Skeletal muscle satellite cell (primary cell): ENCODE measurements around the gene ARHGAP40.

Source experiments
- H3K27me3 ChIP-seq: 2 replicates; pipeline ENCODE4 v1.7.0; 2013; ENCODE audit warnings: low read length; ENCODE audit not compliant: control insufficient read depth, insufficient read depth
- H3K36me3 ChIP-seq: 2 replicates; pipeline ENCODE4 v1.7.0; 2013; ENCODE audit warnings: mild to moderate bottlenecking, control low read depth, low read length; ENCODE audit not compliant: insufficient read depth
- H3K4me1 ChIP-seq: 2 replicates; pipeline ENCODE4 v1.7.0; 2013; ENCODE audit warnings: low read length; ENCODE audit not compliant: control insufficient read depth, insufficient read depth
- H3K4me2 ChIP-seq: 2 replicates; pipeline ENCODE4 v1.7.0; 2013; ENCODE audit warnings: mild to moderate bottlenecking, low read length
- H3K4me3 ChIP-seq: 2 replicates; pipeline ENCODE4 v1.7.0; 2013; ENCODE audit warnings: low read length
- H3K9ac ChIP-seq: 2 replicates; pipeline ENCODE4 v1.7.0; 2013; ENCODE audit warnings: mild to moderate bottlenecking, low read depth, low read length, moderate library complexity
- H3K9me3 ChIP-seq: replicated peaks from 2 replicates; pipeline ENCODE4 v1.7.0; 2013; ENCODE audit warnings: mild to moderate bottlenecking, control low read depth, low read length

Gene ARHGAP40

GRCh38 chr20:38607351-38607750 is 5.7 kb downstream of the ARHGAP40 start:
- Histone ChIP-seq H3K27me3 (peaks cover 58% of the 10 kb centered on the region), H3K36me3 (no peaks in the 10 kb centered on the region), H3K4me3 (no peak overlapping the region), H3K9ac (no peak overlapping the region), H3K4me2 (no peak overlapping the region), H3K4me1 (no peaks in the 10 kb centered on the region), H3K9me3 (no peaks in the 10 kb centered on the region)

GRCh38 chr20:38608188-38608587 is 6.6 kb downstream of the ARHGAP40 start:
- no peaks in the 10 kb centered on the region for H3K9me3 ChIP-seq
- no peak overlapping the region for H3K4me2 ChIP-seq
- H3K27me3 ChIP-seq: peaks cover 60% of the 10 kb centered on the region
- H3K4me1 ChIP-seq: no peaks in the 10 kb centered on the region
- no peaks in the 10 kb centered on the region for H3K36me3 ChIP-seq
- H3K4me3 ChIP-seq: no peak overlapping the region
- no peak overlapping the region for H3K9ac ChIP-seq

- H3K4me2 ChIP-seq: no peak overlapping the region
- no peaks in the 10 kb centered on the region for H3K36me3 ChIP-seq
- no peaks in the 10 kb centered on the region for H3K9me3 ChIP-seq
- no peak overlapping the region for H3K4me3 ChIP-seq
- peaks cover 57% of the 10 kb centered on the region for H3K27me3 ChIP-seq
- no peak overlapping the region for H3K9ac ChIP-seq
- H3K4me1 ChIP-seq: no peaks in the 10 kb centered on the region
Observed at GRCh38 chr20:38609815-38610214, 8.2 kb downstream of the ARHGAP40 start.

GRCh38 chr20:38610521-38610920 is 8.9 kb downstream of the ARHGAP40 start:
- no peaks in the 10 kb centered on the region for H3K9me3 ChIP-seq
- H3K4me2 ChIP-seq: no peak overlapping the region
- no peaks in the 10 kb centered on the region for H3K36me3 ChIP-seq
- H3K27me3 ChIP-seq: peaks cover 53% of the 10 kb centered on the region
- H3K4me1 ChIP-seq: no peaks in the 10 kb centered on the region
- H3K4me3 ChIP-seq: no peak overlapping the region
- H3K9ac ChIP-seq: no peak overlapping the region

GRCh38 chr20:38612751-38613515 is 11.3 kb downstream of the ARHGAP40 start:
- Histone ChIP-seq H3K9ac (no peak overlapping the region), H3K27me3 (peaks cover 50% of the 10 kb centered on the region), H3K9me3 (no peaks in the 10 kb centered on the region), H3K4me3 (no peak overlapping the region), H3K36me3 (no peaks in the 10 kb centered on the region), H3K4me1 (no peaks in the 10 kb centered on the region), H3K4me2 (no peak overlapping the region)

- no peak overlapping the region for H3K9ac ChIP-seq
- no peak overlapping the region for H3K4me3 ChIP-seq
- H3K4me1 ChIP-seq: no peaks in the 10 kb centered on the region
- H3K36me3 ChIP-seq: no peaks in the 10 kb centered on the region
- peaks cover 58% of the 10 kb centered on the region for H3K27me3 ChIP-seq
- no peaks in the 10 kb centered on the region for H3K9me3 ChIP-seq
- H3K4me2 ChIP-seq: no peak overlapping the region
Observed at GRCh38 chr20:38615283-38615682, 13.7 kb downstream of the ARHGAP40 start.

GRCh38 chr20:38616457-38616856 is 14.8 kb downstream of the ARHGAP40 start:
- Histone ChIP-seq H3K27me3 (peaks cover 67% of the 10 kb centered on the region), H3K36me3 (no peaks in the 10 kb centered on the region), H3K9ac (no peak overlapping the region), H3K4me3 (no peak overlapping the region), H3K4me2 (no peak overlapping the region), H3K9me3 (no peaks in the 10 kb centered on the region), H3K4me1 (no peaks in the 10 kb centered on the region)

- H3K36me3 ChIP-seq: no peaks in the 10 kb centered on the region
- H3K9me3 ChIP-seq: no peaks in the 10 kb centered on the region
- H3K4me1 ChIP-seq: no peaks in the 10 kb centered on the region
- peaks cover 71% of the 10 kb centered on the region for H3K27me3 ChIP-seq
- no peak overlapping the region for H3K9ac ChIP-seq
- H3K4me2 ChIP-seq: no peak overlapping the region
- no peak overlapping the region for H3K4me3 ChIP-seq
Observed at GRCh38 chr20:38617011-38617829, 15.6 kb downstream of the ARHGAP40 start.

GRCh38 chr20:38617830-38618196 is 16.2 kb downstream of the ARHGAP40 start:
- H3K27me3 ChIP-seq: peaks cover 70% of the 10 kb centered on the region

GRCh38 chr20:38620441-38620840 is 18.8 kb downstream of the ARHGAP40 start:
- no peaks in the 10 kb centered on the region for H3K4me1 ChIP-seq
- no peaks in the 10 kb centered on the region for H3K9me3 ChIP-seq
- H3K36me3 ChIP-seq: no peaks in the 10 kb centered on the region
- H3K27me3 ChIP-seq: peaks cover 62% of the 10 kb centered on the region
- no peak overlapping the region for H3K4me2 ChIP-seq
- no peak overlapping the region for H3K9ac ChIP-seq
- H3K4me3 ChIP-seq: no peak overlapping the region

More at GRCh38 chr20:38617830-38618196, 16.2 kb downstream of the ARHGAP40 start:
- no peaks in the 10 kb centered on the region for H3K4me1 ChIP-seq
- H3K4me2 ChIP-seq: no peak overlapping the region
- H3K36me3 ChIP-seq: no peaks in the 10 kb centered on the region
- H3K9me3 ChIP-seq: no peaks in the 10 kb centered on the region
- H3K9ac ChIP-seq: no peak overlapping the region
- H3K4me3 ChIP-seq: no peak overlapping the region

GRCh38 chr20:38623061-38623460 is 21.5 kb downstream of the ARHGAP40 start:
- Histone ChIP-seq H3K4me3 (no peak overlapping the region), H3K9ac (no peak overlapping the region), H3K36me3 (no peaks in the 10 kb centered on the region), H3K4me1 (no peaks in the 10 kb centered on the region), H3K4me2 (no peak overlapping the region), H3K9me3 (no peaks in the 10 kb centered on the region), H3K27me3 (peaks cover 47% of the 10 kb centered on the region)
